Karpas-422 (cell line): ENCODE measurements around the gene THTPA. TPM values are rescaled to one million over a fixed set of nuclear protein-coding genes. Genes with fewer than 3 reads are reported as not detected.

Source experiments
- DNase-seq: peaks from one replicate; pipeline ENCODE4 v3.0.0-alpha.2; 2015
- H2AFZ ChIP-seq: fragments of 200-600 bp; sonication (generic); 2 replicates; pipeline ENCODE4 v1.6.1; 2014; ENCODE audit warnings: antibody characterized with exemption, low read length, mixed read lengths
- H3K27ac ChIP-seq: fragments of 200-600 bp; sonication (generic); 2 replicates; pipeline ENCODE4 v1.5.1; 2014; ENCODE audit warnings: mild to moderate bottlenecking, low read length, moderate library complexity
- H3K27me3 ChIP-seq: fragments of 200-600 bp; sonication (generic); 2 replicates; pipeline ENCODE4 v1.6.1; 2014; ENCODE audit warnings: low read length, mixed read lengths
- H3K36me3 ChIP-seq: fragments of 200-600 bp; sonication (generic); 2 replicates; pipeline ENCODE4 v1.6.1; 2014; ENCODE audit warnings: low read length, mixed read lengths; ENCODE audit not compliant: insufficient read depth
- H3K4me1 ChIP-seq: fragments of 200-600 bp; sonication (generic); 2 replicates; pipeline ENCODE4 v1.6.1; 2014; ENCODE audit warnings: mild to moderate bottlenecking, low read length, mixed read lengths
- H3K4me2 ChIP-seq: fragments of 200-600 bp; sonication (generic); 2 replicates; pipeline ENCODE4 v1.6.1; 2014; ENCODE audit warnings: low read length, low read depth, mild to moderate bottlenecking; ENCODE audit not compliant: poor library complexity, severe bottlenecking
- H3K4me3 ChIP-seq: fragments of 200-600 bp; sonication (generic); 2 replicates; pipeline ENCODE4 v1.5.1; 2014; ENCODE audit warnings: mild to moderate bottlenecking, antibody characterized with exemption, low read length, mixed read lengths
- H3K79me2 ChIP-seq: fragments of 200-600 bp; sonication (generic); 2 replicates; pipeline ENCODE4 v1.6.1; 2014; ENCODE audit warnings: mild to moderate bottlenecking, low read length, mixed read lengths
- H3K9ac ChIP-seq: fragments of 200-600 bp; sonication (generic); 2 replicates; pipeline ENCODE4 v1.6.0; 2014; ENCODE audit warnings: low read length
- H3K9me2 ChIP-seq: fragments of 200-600 bp; sonication (generic), shearing (Covaris generic); replicated peaks from 2 replicates; pipeline ENCODE4 v1.6.0; 2014; ENCODE audit warnings: mild to moderate bottlenecking, low read length, moderate library complexity; ENCODE audit not compliant: insufficient read depth
- H3K9me3 ChIP-seq: fragments of 300-700, 200-600 bp; sonication (generic); 2 replicates; pipeline ENCODE4 v1.6.1; 2014; ENCODE audit warnings: low read length, mixed read lengths
- H4K20me1 ChIP-seq: fragments of 200-600 bp; sonication (generic); 2 replicates; pipeline ENCODE4 v1.6.1; 2014; ENCODE audit warnings: mild to moderate bottlenecking, antibody characterized with exemption, low read length, low read depth; ENCODE audit not compliant: insufficient read depth
- total RNA-seq: library from RNA; depleted of rRNA; stranded (reverse); fragments of >200 nt; shearing (Covaris generic); gene quantifications from 2 replicates; pipeline ENCODE4 v1.2.3, GENCODE V29; 2014; ENCODE audit warnings: low replicate concordance

The THTPA gene
- total RNA-seq, 1 experiment from 2014 or later: 16.2 TPM

GRCh38 chr14:23545740-23546365, 10.2 kb upstream of the THTPA start:
- Histone ChIP-seq H3K4me1 (peaks cover 13% of the 10 kb centered on the region), H3K36me3 (no peaks in the 10 kb centered on the region), H3K9ac (no peak overlapping the region), H3K79me2 (no peaks in the 10 kb centered on the region), H2AFZ (no peak overlapping the region), H3K27me3 (no peaks in the 10 kb centered on the region), H3K9me2 (no peaks in the 10 kb centered on the region), H3K9me3 (no peaks in the 10 kb centered on the region), H3K27ac (no peak overlapping the region), H4K20me1 (no peaks in the 10 kb centered on the region), H3K4me3 (no peak overlapping the region), H3K4me2 (no peak overlapping the region)
- no peak for DNase-seq

DNA sequence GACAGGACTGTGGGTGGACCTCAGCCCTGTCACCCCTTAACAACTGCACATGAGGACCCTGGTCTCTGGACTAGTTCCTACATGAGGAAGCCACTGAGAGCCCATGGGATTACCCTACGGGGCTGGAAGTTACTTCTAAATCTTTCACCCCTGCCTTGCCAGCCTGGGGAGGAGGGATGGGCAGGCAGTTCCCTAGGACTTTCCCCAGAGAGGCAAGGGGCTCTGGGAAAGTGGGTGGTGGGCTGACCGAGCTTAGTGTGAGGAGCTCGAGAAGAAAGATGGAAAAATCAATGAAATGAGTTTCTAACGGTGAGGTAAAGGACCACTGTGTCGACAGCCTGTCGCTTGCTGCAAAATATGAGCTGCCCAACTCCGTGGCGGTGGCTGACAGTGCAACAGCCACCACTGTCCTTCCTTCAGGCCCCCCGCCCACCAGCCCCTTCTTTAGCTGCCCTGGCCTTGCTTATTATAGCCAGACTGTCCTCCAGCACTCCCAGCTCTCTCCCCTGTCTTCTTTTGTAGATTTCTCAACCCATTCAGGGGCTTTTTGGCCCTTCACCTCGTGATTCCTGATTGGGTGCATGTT, 9.5 kb upstream of the THTPA start:
- Histone ChIP-seq H3K27ac (no peak overlapping the region), H2AFZ (no peak overlapping the region), H3K9me2 (no peaks in the 10 kb centered on the region), H3K9me3 (no peaks in the 10 kb centered on the region), H3K4me2 (no peak overlapping the region), H3K4me1 (peaks cover 20% of the 10 kb centered on the region), H3K79me2 (no peaks in the 10 kb centered on the region), H3K4me3 (no peak overlapping the region), H3K9ac (no peak overlapping the region), H4K20me1 (no peaks in the 10 kb centered on the region), H3K27me3 (no peaks in the 10 kb centered on the region), H3K36me3 (no peaks in the 10 kb centered on the region)
- DNase-seq: no peak

- DNase-seq: no peak
- H3K9me3 ChIP-seq: no peaks in the 10 kb centered on the region
- H4K20me1 ChIP-seq: no peaks in the 10 kb centered on the region
- H3K9me2 ChIP-seq: no peaks in the 10 kb centered on the region
- H3K4me2 ChIP-seq: no peak overlapping the region
- no peak overlapping the region for H3K4me3 ChIP-seq
- H3K4me1 ChIP-seq: peaks cover 16% of the 10 kb centered on the region
- no peak overlapping the region for H2AFZ ChIP-seq
- H3K9ac ChIP-seq: no peak overlapping the region
- H3K79me2 ChIP-seq: no peaks in the 10 kb centered on the region
- H3K27me3 ChIP-seq: no peaks in the 10 kb centered on the region
- no peak overlapping the region for H3K27ac ChIP-seq
- no peaks in the 10 kb centered on the region for H3K36me3 ChIP-seq
Observed at GRCh38 chr14:23547924-23548323, 8.1 kb upstream of the THTPA start.

GRCh38 chr14:23548351-23549318, 7.4 kb upstream of the THTPA start:
- no peak overlapping the region for H3K4me2 ChIP-seq
- DNase-seq: no peak
- no peaks in the 10 kb centered on the region for H3K27me3 ChIP-seq
- no peak overlapping the region for H3K27ac ChIP-seq
- no peaks in the 10 kb centered on the region for H3K9me3 ChIP-seq
- peaks cover 16% of the 10 kb centered on the region for H3K4me1 ChIP-seq
- H3K36me3 ChIP-seq: no peaks in the 10 kb centered on the region
- H3K9me2 ChIP-seq: no peaks in the 10 kb centered on the region
- H2AFZ ChIP-seq: no peak overlapping the region
- H4K20me1 ChIP-seq: no peaks in the 10 kb centered on the region
- no peaks in the 10 kb centered on the region for H3K79me2 ChIP-seq
- no peak overlapping the region for H3K9ac ChIP-seq
- no peak overlapping the region for H3K4me3 ChIP-seq

- Histone ChIP-seq H2AFZ (no peak overlapping the region), H3K36me3 (no peaks in the 10 kb centered on the region), H3K4me3 (peak overlapping the region; percentile 79; the same call in 1 of the 2 replicates), H3K9me2 (no peaks in the 10 kb centered on the region), H4K20me1 (no peaks in the 10 kb centered on the region), H3K27me3 (no peaks in the 10 kb centered on the region), H3K27ac (no peak overlapping the region), H3K4me2 (peak overlapping the region; percentile 83), H3K79me2 (0 out of 2 replicates have a peak, but pooled peaks cover 4% of the 10 kb centered on the region), H3K9ac (no peak overlapping the region; the same call in 1 of the 2 replicates), H3K9me3 (no peaks in the 10 kb centered on the region), H3K4me1 (peaks cover 25% of the 10 kb centered on the region)
- no peak for DNase-seq
Observed at GRCh38 chr14:23550131-23550811, 5.8 kb upstream of the THTPA start.

GRCh38 chr14:23550812-23551265, 5.2 kb upstream of the THTPA start:
- Histone ChIP-seq H2AFZ (peak overlapping the region; percentile 98), H3K79me2 (0 out of 2 replicates have a peak, but pooled peaks cover 4% of the 10 kb centered on the region), H3K4me3 (peak overlapping the region; percentile 79), H3K27me3 (no peaks in the 10 kb centered on the region), H4K20me1 (no peaks in the 10 kb centered on the region), H3K36me3 (no peaks in the 10 kb centered on the region), H3K9me3 (no peaks in the 10 kb centered on the region), H3K4me2 (peak overlapping the region; percentile 83), H3K9ac (peak overlapping the region; percentile 73), H3K27ac (no peak overlapping the region), H3K9me2 (no peaks in the 10 kb centered on the region), H3K4me1 (peaks cover 26% of the 10 kb centered on the region)
- no peak for DNase-seq

- Histone ChIP-seq H3K4me1 (peaks cover 26% of the 10 kb centered on the region), H2AFZ (peak within 1 kb of the TSS; percentile 98), H4K20me1 (no peaks in the 10 kb centered on the region), H3K27me3 (no peaks in the 10 kb centered on the region), H3K9me2 (no peaks in the 10 kb centered on the region), H3K4me2 (peak within 1 kb of the TSS; percentile 83), H3K9ac (peak within 1 kb of the TSS; percentile 73), H3K4me3 (peak within 1 kb of the TSS; percentile 79), H3K36me3 (no peaks in the 10 kb centered on the region), H3K27ac (no peak within 1 kb of the TSS), H3K79me2 (peaks cover 7% of the 10 kb centered on the region), H3K9me3 (no peaks in the 10 kb centered on the region)
- peak; percentile 89 for DNase-seq
Observed at GRCh38 chr14:23551266-23552028, 4.6 kb upstream of the THTPA start, which contains the start of gene ZFHX2. TSS of gene ZFHX2 (minus strand) at chr14:23551765. CDS start at chr14:23535325, 16,440 bp downstream.
